SK-N-SH treated with all-trans-retinoic acid at 6 μM for 48 hours (cell line): ENCODE data around the gene DCLK1.

Source experiments
- ATAC-seq: fragments of 200-7000 bp; cut with Tn5 transposase; 3 replicates; pipeline ENCODE4 v1.9.1; 2020; ENCODE audit warnings: mild to moderate bottlenecking, moderate library complexity
- ARNTL ChIP-seq: fragments of 450-650 bp; formaldehyde crosslinking; IDR thresholded peaks from 2 replicates; pipeline ENCODE4 v1.5.0; 2020; ENCODE audit warnings: low read depth, mild to moderate bottlenecking, moderate library complexity, borderline replicate concordance
- BACH2 ChIP-seq: fragments of 250-450 bp; sonication (Bioruptor Pico); IDR thresholded peaks from 2 replicates; pipeline ENCODE4 v1.9.0; 2021; ENCODE audit warnings: mild to moderate bottlenecking, borderline replicate concordance
- CSDC2 ChIP-seq: fragments of 250-450 bp; sonication (Bioruptor Pico); IDR thresholded peaks from 2 replicates; pipeline ENCODE4 v1.5.0; 2020; ENCODE audit warnings: mild to moderate bottlenecking, moderate library complexity
- ESRRG ChIP-seq: fragments of 250-450 bp; sonication (Bioruptor Pico); IDR thresholded peaks from 2 replicates; pipeline ENCODE4 v1.6.1; 2021; ENCODE audit warnings: mild to moderate bottlenecking
- GLIS3 ChIP-seq: fragments of 250-450 bp; sonication (Bioruptor Pico); IDR thresholded peaks from 2 replicates; pipeline ENCODE4 v1.5.0; 2020; ENCODE audit warnings: mild to moderate bottlenecking, moderate library complexity
- ISL1 ChIP-seq: fragments of 250-450 bp; sonication (Bioruptor Pico); IDR thresholded peaks from 2 replicates; pipeline ENCODE4 v2.1.2; 2022; ENCODE audit warnings: mild to moderate bottlenecking, moderate library complexity
- OSR1 ChIP-seq: fragments of 250-450 bp; sonication (Bioruptor Pico); IDR thresholded peaks from 2 replicates; pipeline ENCODE4 v1.8.0; 2022; ENCODE audit warnings: moderate library complexity, mild to moderate bottlenecking, inconsistent platforms
- PPARA ChIP-seq: fragments of 250-450 bp; sonication (Bioruptor Pico); IDR thresholded peaks from 2 replicates; pipeline ENCODE4 v1.5.0; 2020; ENCODE audit warnings: mild to moderate bottlenecking, borderline replicate concordance
- RARB ChIP-seq: fragments of 250-450 bp; sonication (Bioruptor Pico); IDR thresholded peaks from 2 replicates; pipeline ENCODE4 v1.8.0; 2021; ENCODE audit warnings: mild to moderate bottlenecking, moderate library complexity
- SNAI2 ChIP-seq: fragments of 250-450 bp; sonication (Bioruptor Pico); IDR thresholded peaks from 2 replicates; pipeline ENCODE4 v1.5.0; 2020; ENCODE audit warnings: mild to moderate bottlenecking, moderate library complexity
- TCF4 ChIP-seq: fragments of 250-450 bp; sonication (Bioruptor Pico); IDR thresholded peaks from 2 replicates; pipeline ENCODE4 v1.8.0; 2021; ENCODE audit warnings: mild to moderate bottlenecking, moderate library complexity, borderline replicate concordance
- TOX ChIP-seq: fragments of 250-450 bp; sonication (Bioruptor Pico); IDR thresholded peaks from 2 replicates; pipeline ENCODE4 v1.8.0; 2021; ENCODE audit warnings: mild to moderate bottlenecking, moderate library complexity, borderline replicate concordance
- ZC3H10 ChIP-seq: fragments of 250-450 bp; sonication (Bioruptor Pico); IDR thresholded peaks from 2 replicates; pipeline ENCODE4 v1.5.1; 2021; ENCODE audit warnings: mild to moderate bottlenecking, moderate library complexity
- ZFP3 ChIP-seq: fragments of 250-450 bp; sonication (Bioruptor Pico); IDR thresholded peaks from 2 replicates; pipeline ENCODE4 v1.5.0; 2020; ENCODE audit warnings: mild to moderate bottlenecking, moderate library complexity
- ZFP30 ChIP-seq: fragments of 450-650 bp; formaldehyde crosslinking; IDR thresholded peaks from 2 replicates; pipeline ENCODE4 v1.5.0; 2022; ENCODE audit warnings: mild to moderate bottlenecking, moderate library complexity
- ZNF565 ChIP-seq: fragments of 450-650 bp; formaldehyde crosslinking; conservative IDR thresholded peaks from 2 replicates; pipeline ENCODE4 v1.5.0; 2020; ENCODE audit warnings: low read depth, mild to moderate bottlenecking, moderate library complexity
- ZNF70 ChIP-seq: fragments of 450-650 bp; formaldehyde crosslinking; IDR thresholded peaks from 2 replicates; pipeline ENCODE4 v1.5.0; 2020; ENCODE audit warnings: mild to moderate bottlenecking, moderate library complexity
- ZNF8 ChIP-seq: fragments of 450-650 bp; formaldehyde crosslinking; IDR thresholded peaks from 2 replicates; pipeline ENCODE4 v1.5.0; 2020; ENCODE audit warnings: mild to moderate bottlenecking, moderate library complexity
- TF ChIP-seq, protein P1 (sequence below): fragments of 250-450 bp; sonication (Bioruptor Pico); IDR thresholded peaks from 2 replicates; pipeline ENCODE4 v1.5.1; 2020; ENCODE audit warnings: low read depth, mild to moderate bottlenecking, moderate library complexity
- TF ChIP-seq, protein P2 (sequence below): fragments of 250-450 bp; sonication (Bioruptor Pico); IDR thresholded peaks from 2 replicates; pipeline ENCODE4 v1.8.0; 2020; ENCODE audit warnings: mild to moderate bottlenecking, moderate library complexity, borderline replicate concordance
- TF ChIP-seq, protein P3 (sequence below): fragments of 250-450 bp; sonication (Bioruptor Pico); IDR thresholded peaks from 2 replicates; pipeline ENCODE4 v1.8.0; 2021; ENCODE audit warnings: low read depth, mild to moderate bottlenecking, moderate library complexity, borderline replicate concordance

The DCLK1 gene

DNA sequence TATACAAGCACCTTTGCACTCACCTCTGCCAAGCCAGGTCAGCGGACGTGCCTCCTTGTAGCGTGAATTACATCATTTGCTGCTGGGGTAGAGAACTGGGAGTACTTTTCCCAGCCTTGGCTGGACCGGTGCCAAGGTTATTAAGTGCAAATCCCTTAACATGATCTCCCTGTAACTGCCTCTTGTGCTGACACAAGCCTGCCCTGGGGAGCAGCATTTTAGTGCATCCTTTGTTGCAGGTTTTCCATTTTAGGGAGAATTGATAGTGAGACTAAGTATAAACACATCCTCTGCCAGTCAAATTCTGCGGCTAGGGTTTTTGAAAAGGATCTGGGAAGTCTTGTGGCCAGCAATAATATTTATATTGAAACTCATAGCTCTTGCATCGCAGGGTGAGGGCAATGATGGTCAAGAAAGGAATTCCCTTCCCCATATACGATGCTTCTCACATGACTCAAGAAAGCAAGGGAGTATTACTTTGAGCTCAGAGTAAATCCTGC, 32.7 kb upstream of the DCLK1 start (continued):
- TF ChIP-seq PPARA (CRISPR knock-in tag) (no peak), GLIS3 (CRISPR knock-in tag) (no peak), ZC3H10 (CRISPR knock-in tag) (no peak), ZFP3 (no peak), SNAI2 (CRISPR knock-in tag) (no peak), TCF4 (CRISPR knock-in tag) (no peak), OSR1 (CRISPR knock-in tag) (no peak), ESRRG (CRISPR knock-in tag) (no peak), ZFP30 (CRISPR knock-in tag) (no peak), ARNTL (CRISPR knock-in tag) (no peak), ZNF8 (CRISPR knock-in tag) (no peak), ZNF565 (CRISPR knock-in tag) (no peak)
- TF ChIP-seq, protein P1, sequence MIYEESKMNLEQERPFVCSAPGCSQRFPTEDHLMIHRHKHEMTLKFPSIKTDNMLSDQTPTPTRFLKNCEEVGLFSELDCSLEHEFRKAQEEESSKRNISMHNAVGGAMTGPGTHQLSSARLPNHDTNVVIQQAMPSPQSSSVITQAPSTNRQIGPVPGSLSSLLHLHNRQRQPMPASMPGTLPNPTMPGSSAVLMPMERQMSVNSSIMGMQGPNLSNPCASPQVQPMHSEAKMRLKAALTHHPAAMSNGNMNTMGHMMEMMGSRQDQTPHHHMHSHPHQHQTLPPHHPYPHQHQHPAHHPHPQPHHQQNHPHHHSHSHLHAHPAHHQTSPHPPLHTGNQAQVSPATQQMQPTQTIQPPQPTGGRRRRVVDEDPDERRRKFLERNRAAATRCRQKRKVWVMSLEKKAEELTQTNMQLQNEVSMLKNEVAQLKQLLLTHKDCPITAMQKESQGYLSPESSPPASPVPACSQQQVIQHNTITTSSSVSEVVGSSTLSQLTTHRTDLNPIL (CRISPR knock-in tag), result no peak

DNA sequence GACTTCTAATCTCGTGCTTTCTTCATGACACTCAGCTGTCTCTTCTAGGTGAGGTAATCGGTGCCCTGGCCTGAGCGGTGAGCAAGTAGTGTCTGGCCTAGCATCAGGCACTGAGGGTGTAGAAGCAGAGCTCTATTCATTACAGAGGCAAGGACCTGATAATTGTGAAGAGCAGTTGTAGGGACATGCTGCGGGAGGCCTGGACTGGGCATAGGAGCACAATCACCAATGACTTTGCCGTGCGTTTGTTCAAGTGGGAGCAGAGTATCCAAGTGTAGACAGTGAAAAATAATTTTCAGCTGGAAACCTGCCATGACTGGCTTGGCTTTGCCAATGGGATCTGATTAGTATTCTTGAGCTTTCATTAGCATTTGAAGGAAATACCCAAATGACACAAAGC, 32.1 kb upstream of the DCLK1 start:
- TF ChIP-seq, protein P1 (CRISPR knock-in tag), result no peak
- no peak for TF ChIP-seq ZC3H10 (CRISPR knock-in tag)
- no peak for TF ChIP-seq GLIS3 (CRISPR knock-in tag)
- TF ChIP-seq TOX (CRISPR knock-in tag), result no peak
- TF ChIP-seq ZNF8 (CRISPR knock-in tag), result no peak
- no peak for TF ChIP-seq ARNTL (CRISPR knock-in tag)
- TF ChIP-seq CSDC2 (CRISPR knock-in tag), result no peak
- TF ChIP-seq, protein P2, sequence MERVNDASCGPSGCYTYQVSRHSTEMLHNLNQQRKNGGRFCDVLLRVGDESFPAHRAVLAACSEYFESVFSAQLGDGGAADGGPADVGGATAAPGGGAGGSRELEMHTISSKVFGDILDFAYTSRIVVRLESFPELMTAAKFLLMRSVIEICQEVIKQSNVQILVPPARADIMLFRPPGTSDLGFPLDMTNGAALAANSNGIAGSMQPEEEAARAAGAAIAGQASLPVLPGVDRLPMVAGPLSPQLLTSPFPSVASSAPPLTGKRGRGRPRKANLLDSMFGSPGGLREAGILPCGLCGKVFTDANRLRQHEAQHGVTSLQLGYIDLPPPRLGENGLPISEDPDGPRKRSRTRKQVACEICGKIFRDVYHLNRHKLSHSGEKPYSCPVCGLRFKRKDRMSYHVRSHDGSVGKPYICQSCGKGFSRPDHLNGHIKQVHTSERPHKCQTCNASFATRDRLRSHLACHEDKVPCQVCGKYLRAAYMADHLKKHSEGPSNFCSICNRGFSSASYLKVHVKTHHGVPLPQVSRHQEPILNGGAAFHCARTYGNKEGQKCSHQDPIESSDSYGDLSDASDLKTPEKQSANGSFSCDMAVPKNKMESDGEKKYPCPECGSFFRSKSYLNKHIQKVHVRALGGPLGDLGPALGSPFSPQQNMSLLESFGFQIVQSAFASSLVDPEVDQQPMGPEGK (CRISPR knock-in tag), result no peak
- no peak for TF ChIP-seq ISL1
- no peak for TF ChIP-seq ZFP30 (CRISPR knock-in tag)
- TF ChIP-seq SNAI2 (CRISPR knock-in tag), result no peak
- no peak for TF ChIP-seq TCF4 (CRISPR knock-in tag)
- no peak for TF ChIP-seq BACH2 (CRISPR knock-in tag)
- no peak for TF ChIP-seq OSR1 (CRISPR knock-in tag)
- TF ChIP-seq, protein P3, sequence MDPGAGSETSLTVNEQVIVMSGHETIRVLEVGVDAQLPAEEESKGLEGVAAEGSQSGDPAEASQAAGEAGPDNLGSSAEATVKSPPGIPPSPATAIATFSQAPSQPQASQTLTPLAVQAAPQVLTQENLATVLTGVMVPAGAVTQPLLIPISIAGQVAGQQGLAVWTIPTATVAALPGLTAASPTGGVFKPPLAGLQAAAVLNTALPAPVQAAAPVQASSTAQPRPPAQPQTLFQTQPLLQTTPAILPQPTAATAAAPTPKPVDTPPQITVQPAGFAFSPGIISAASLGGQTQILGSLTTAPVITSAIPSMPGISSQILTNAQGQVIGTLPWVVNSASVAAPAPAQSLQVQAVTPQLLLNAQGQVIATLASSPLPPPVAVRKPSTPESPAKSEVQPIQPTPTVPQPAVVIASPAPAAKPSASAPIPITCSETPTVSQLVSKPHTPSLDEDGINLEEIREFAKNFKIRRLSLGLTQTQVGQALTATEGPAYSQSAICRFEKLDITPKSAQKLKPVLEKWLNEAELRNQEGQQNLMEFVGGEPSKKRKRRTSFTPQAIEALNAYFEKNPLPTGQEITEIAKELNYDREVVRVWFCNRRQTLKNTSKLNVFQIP (CRISPR knock-in tag), result no peak
- TF ChIP-seq ZNF70 (CRISPR knock-in tag), result no peak
- TF ChIP-seq ZFP3, result no peak
- TF ChIP-seq ESRRG (CRISPR knock-in tag), result no peak
- peak; percentile 22; the same call in 1 of the 3 replicates for ATAC-seq

- no peak for ATAC-seq
- TF ChIP-seq ZNF70 (CRISPR knock-in tag) (no peak), ISL1 (no peak), TOX (CRISPR knock-in tag) (no peak), ZNF565 (CRISPR knock-in tag) (no peak), SNAI2 (CRISPR knock-in tag) (no peak), CSDC2 (CRISPR knock-in tag) (no peak)
Observed at GRCh38 chr13:36160297-36160696, 29.1 kb upstream of the DCLK1 start.

GRCh38 chr13:36158611-36159010, 27.4 kb upstream of the DCLK1 start:
- no peak for ATAC-seq
- TF ChIP-seq ZNF8 (CRISPR knock-in tag), result no peak
- no peak for TF ChIP-seq SNAI2 (CRISPR knock-in tag)
- no peak for TF ChIP-seq ZNF70 (CRISPR knock-in tag)
- TF ChIP-seq, protein P1 (CRISPR knock-in tag), result no peak
- TF ChIP-seq ISL1, result no peak
- no peak for TF ChIP-seq OSR1 (CRISPR knock-in tag)
- TF ChIP-seq ZC3H10 (CRISPR knock-in tag), result no peak
- TF ChIP-seq BACH2 (CRISPR knock-in tag), result no peak
- TF ChIP-seq ZNF565 (CRISPR knock-in tag), result no peak
- TF ChIP-seq RARB (CRISPR knock-in tag), result no peak
